ENCODE results near the gene ZBTB17. TPM values are rescaled to one million over a fixed set of nuclear protein-coding genes. Genes with fewer than 3 reads are reported as not detected.

The ZBTB17 gene
- total and polyA plus RNA-seq, 10 of the 15 experiments (the other 5 are each of a cell fraction or from before 2014, with no cell fraction given) = 0.87 to 59.4 (median 38.7) TPM

DNA sequence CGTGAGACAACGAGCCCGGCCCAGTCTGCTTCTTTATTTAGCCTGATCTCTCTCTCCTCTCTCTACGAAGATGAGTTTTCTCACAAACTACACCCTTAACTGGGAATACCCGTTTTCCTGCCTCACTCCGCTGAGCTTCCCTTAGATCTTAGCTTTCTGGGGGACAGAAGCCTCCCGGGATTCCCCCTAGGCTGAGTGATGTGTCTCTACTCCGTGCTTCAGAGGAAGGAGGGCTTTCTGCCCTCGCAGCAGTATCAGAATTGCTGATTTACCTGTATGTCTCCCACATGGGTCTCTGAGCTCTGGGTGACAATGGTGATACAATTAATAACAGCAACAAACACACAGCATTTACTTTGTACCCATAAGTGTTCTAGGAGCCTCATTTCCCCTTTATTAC is 1.0 kb downstream of the ZBTB17 start (continued):
- TF ChIP-seq, protein P1, sequence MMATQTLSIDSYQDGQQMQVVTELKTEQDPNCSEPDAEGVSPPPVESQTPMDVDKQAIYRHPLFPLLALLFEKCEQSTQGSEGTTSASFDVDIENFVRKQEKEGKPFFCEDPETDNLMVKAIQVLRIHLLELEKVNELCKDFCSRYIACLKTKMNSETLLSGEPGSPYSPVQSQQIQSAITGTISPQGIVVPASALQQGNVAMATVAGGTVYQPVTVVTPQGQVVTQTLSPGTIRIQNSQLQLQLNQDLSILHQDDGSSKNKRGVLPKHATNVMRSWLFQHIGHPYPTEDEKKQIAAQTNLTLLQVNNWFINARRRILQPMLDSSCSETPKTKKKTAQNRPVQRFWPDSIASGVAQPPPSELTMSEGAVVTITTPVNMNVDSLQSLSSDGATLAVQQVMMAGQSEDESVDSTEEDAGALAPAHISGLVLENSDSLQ (IDR thresholded peaks at IDR 0.05) = peak; percentile 80
- TF ChIP-seq IKZF2 (IDR thresholded peaks at IDR 0.05) = peak; percentile 75 to 80
- TF ChIP-seq EGR1 (IDR thresholded peaks at IDR 0.05; ENCODE audit: borderline replicate concordance in 1 of 2, low read depth in 2 of 2, low read length in 2 of 2) = no peak
- peak; percentile 76; the same call in 1 of the 2 replicates for TF ChIP-seq IKZF1 (conservative IDR thresholded peaks at IDR 0.05)
- TF ChIP-seq, protein P2, sequence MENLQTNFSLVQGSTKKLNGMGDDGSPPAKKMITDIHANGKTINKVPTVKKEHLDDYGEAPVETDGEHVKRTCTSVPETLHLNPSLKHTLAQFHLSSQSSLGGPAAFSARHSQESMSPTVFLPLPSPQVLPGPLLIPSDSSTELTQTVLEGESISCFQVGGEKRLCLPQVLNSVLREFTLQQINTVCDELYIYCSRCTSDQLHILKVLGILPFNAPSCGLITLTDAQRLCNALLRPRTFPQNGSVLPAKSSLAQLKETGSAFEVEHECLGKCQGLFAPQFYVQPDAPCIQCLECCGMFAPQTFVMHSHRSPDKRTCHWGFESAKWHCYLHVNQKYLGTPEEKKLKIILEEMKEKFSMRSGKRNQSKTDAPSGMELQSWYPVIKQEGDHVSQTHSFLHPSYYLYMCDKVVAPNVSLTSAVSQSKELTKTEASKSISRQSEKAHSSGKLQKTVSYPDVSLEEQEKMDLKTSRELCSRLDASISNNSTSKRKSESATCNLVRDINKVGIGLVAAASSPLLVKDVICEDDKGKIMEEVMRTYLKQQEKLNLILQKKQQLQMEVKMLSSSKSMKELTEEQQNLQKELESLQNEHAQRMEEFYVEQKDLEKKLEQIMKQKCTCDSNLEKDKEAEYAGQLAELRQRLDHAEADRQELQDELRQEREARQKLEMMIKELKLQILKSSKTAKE (IDR thresholded peaks at IDR 0.05; ENCODE audit: low read depth, poor library complexity, severe bottlenecking) = peak; percentile 74
- no peak for TF ChIP-seq NR2C2 (IDR thresholded peaks at IDR 0.05; ENCODE audit: borderline replicate concordance, control insufficient read depth, insufficient read length, low read depth)
- peak; percentile 17; the same call in 1 of the 2 replicates for TF ChIP-seq HDGF (IDR thresholded peaks at IDR 0.05)
- TF ChIP-seq, protein P3, sequence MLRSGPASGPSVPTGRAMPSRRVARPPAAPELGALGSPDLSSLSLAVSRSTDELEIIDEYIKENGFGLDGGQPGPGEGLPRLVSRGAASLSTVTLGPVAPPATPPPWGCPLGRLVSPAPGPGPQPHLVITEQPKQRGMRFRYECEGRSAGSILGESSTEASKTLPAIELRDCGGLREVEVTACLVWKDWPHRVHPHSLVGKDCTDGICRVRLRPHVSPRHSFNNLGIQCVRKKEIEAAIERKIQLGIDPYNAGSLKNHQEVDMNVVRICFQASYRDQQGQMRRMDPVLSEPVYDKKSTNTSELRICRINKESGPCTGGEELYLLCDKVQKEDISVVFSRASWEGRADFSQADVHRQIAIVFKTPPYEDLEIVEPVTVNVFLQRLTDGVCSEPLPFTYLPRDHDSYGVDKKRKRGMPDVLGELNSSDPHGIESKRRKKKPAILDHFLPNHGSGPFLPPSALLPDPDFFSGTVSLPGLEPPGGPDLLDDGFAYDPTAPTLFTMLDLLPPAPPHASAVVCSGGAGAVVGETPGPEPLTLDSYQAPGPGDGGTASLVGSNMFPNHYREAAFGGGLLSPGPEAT (IDR thresholded peaks at IDR 0.05; ENCODE audit: low read depth) = peak; percentile 66; the same call in 1 of the 2 replicates
- no peak for TF ChIP-seq FOXM1 (IDR thresholded peaks at IDR 0.05; ENCODE audit: low read depth, low read length)
- TF ChIP-seq, protein P4, sequence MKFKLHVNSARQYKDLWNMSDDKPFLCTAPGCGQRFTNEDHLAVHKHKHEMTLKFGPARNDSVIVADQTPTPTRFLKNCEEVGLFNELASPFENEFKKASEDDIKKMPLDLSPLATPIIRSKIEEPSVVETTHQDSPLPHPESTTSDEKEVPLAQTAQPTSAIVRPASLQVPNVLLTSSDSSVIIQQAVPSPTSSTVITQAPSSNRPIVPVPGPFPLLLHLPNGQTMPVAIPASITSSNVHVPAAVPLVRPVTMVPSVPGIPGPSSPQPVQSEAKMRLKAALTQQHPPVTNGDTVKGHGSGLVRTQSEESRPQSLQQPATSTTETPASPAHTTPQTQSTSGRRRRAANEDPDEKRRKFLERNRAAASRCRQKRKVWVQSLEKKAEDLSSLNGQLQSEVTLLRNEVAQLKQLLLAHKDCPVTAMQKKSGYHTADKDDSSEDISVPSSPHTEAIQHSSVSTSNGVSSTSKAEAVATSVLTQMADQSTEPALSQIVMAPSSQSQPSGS (IDR thresholded peaks at IDR 0.05; ENCODE audit: low read length) = peak; percentile 55; the same call in 1 of the 2 replicates
- TF ChIP-seq KDM1A (IDR thresholded peaks at IDR 0.05; ENCODE audit: borderline replicate concordance) = no peak
- TF ChIP-seq FOS (IDR thresholded peaks at IDR 0.05; ENCODE audit: borderline replicate concordance, extremely low read depth, insufficient read length) = no peak
